ENCODE data around the gene ANKRD17.

Gene ANKRD17

GRCh38 chr4:73156394-73156793 is 102.2 kb downstream of the ANKRD17 start:
- Mint-ChIP-seq H3K4me1 (ENCODE audit: low read depth) (peaks cover 1% of the 10 kb centered on the region), H3K27me3 (no peaks in the 10 kb centered on the region), H3K36me3 (ENCODE audit: low read depth) (peaks cover 76% of the 10 kb centered on the region), H3K9me3 (no peaks in the 10 kb centered on the region), H3K27ac (no peak overlapping the region), H3K4me3 (no peak overlapping the region)
- no peak for DNase-seq

GRCh38 chr4:73152893-73153292 is 105.7 kb downstream of the ANKRD17 start:
- peaks cover 77% of the 10 kb centered on the region for H3K36me3 Mint-ChIP-seq (ENCODE audit: low read depth)

GRCh38 chr4:73142995-73143547 is 115.5 kb downstream of the ANKRD17 start:
- peaks cover 12% of the 10 kb centered on the region for H3K4me1 Mint-ChIP-seq (ENCODE audit: low read depth)
- no peak for DNase-seq
- H3K9me3 Mint-ChIP-seq: no peaks in the 10 kb centered on the region
- peaks cover 90% of the 10 kb centered on the region for H3K36me3 Mint-ChIP-seq (ENCODE audit: low read depth)
- no peak overlapping the region for H3K4me3 Mint-ChIP-seq
- H3K27me3 Mint-ChIP-seq: no peaks in the 10 kb centered on the region
- no peak overlapping the region for H3K27ac Mint-ChIP-seq

More at GRCh38 chr4:73152893-73153292, 105.7 kb downstream of the ANKRD17 start:
- Mint-ChIP-seq H3K27ac (no peak overlapping the region), H3K4me1 (ENCODE audit: low read depth) (no peaks in the 10 kb centered on the region), H3K4me3 (no peak overlapping the region), H3K27me3 (no peaks in the 10 kb centered on the region), H3K9me3 (no peaks in the 10 kb centered on the region)
- no peak for DNase-seq

GRCh38 chr4:73139991-73140390 is 118.6 kb downstream of the ANKRD17 start:
- no peak for DNase-seq

GRCh38 chr4:73139245-73139644 is 119.4 kb downstream of the ANKRD17 start:
- Mint-ChIP-seq H3K36me3 (ENCODE audit: low read depth) (peaks cover 90% of the 10 kb centered on the region), H3K27me3 (no peaks in the 10 kb centered on the region), H3K27ac (peak overlapping the region; percentile 31), H3K9me3 (no peaks in the 10 kb centered on the region), H3K4me3 (no peak overlapping the region), H3K4me1 (ENCODE audit: low read depth) (peaks cover 17% of the 10 kb centered on the region)
- DNase-seq: no peak

More at GRCh38 chr4:73139991-73140390, 118.6 kb downstream of the ANKRD17 start:
- no peak overlapping the region for H3K4me3 Mint-ChIP-seq
- no peaks in the 10 kb centered on the region for H3K9me3 Mint-ChIP-seq
- H3K27ac Mint-ChIP-seq: peak overlapping the region; percentile 31
- H3K36me3 Mint-ChIP-seq (ENCODE audit: low read depth): peaks cover 91% of the 10 kb centered on the region
- peaks cover 17% of the 10 kb centered on the region for H3K4me1 Mint-ChIP-seq (ENCODE audit: low read depth)
- H3K27me3 Mint-ChIP-seq: no peaks in the 10 kb centered on the region

- H3K4me1 Mint-ChIP-seq (ENCODE audit: low read depth): peaks cover 17% of the 10 kb centered on the region
- H3K27ac Mint-ChIP-seq: peak overlapping the region; percentile 26
These were observed 121.5 kb downstream of the ANKRD17 start for GRCh38 chr4:73137121-73137520.

DNA sequence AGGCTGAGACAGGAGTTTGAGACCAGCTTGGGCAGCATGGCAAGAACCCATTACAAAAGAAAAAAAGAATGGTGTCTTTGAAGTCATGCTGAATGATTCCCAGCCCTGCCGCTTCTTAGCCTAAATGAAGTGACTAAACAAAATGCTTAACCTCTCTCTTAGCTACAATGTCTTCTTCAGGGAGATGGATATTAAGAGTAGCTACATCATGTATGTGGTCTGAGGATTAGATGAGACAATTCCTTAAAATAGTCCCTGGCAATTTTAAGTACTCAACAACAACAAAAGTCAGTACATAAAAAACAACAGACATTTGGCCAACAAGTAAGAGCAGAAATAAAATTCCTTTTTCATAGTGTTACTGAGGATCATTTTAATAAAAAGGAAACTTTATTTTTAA is 124.8 kb downstream of the ANKRD17 start:
- Mint-ChIP-seq H3K4me1 (ENCODE audit: low read depth) (peaks cover 8% of the 10 kb centered on the region), H3K9me3 (no peaks in the 10 kb centered on the region), H3K27ac (no peak overlapping the region), H3K4me3 (no peak overlapping the region), H3K27me3 (no peaks in the 10 kb centered on the region), H3K36me3 (ENCODE audit: low read depth) (peaks cover 74% of the 10 kb centered on the region)
- DNase-seq: no peak

More at GRCh38 chr4:73137121-73137520, 121.5 kb downstream of the ANKRD17 start:
- peaks cover 83% of the 10 kb centered on the region for H3K36me3 Mint-ChIP-seq (ENCODE audit: low read depth)
- DNase-seq: no peak
- H3K9me3 Mint-ChIP-seq: no peaks in the 10 kb centered on the region
- no peak overlapping the region for H3K4me3 Mint-ChIP-seq
- no peaks in the 10 kb centered on the region for H3K27me3 Mint-ChIP-seq

DNA sequence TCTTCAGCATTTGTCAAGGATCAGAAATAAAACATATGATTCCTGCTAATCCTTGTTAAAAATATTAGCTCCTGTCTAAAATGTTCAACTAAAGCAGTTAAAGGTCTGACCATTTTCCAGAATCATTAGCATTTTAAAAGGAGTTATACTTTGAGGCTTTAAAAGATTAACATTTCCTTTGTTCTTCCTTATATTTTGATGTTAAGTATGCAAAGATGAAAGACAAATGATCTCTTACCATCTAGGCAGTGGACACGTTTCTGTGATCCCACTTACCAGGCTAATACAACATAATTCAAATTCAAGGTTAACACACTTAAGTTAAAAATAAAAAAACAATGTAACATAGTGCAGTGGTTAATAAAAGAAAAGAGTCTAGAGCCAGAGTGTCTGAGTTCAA is 127.3 kb downstream of the ANKRD17 start:
- peaks cover 73% of the 10 kb centered on the region for H3K36me3 Mint-ChIP-seq (ENCODE audit: low read depth)
- no peak for DNase-seq
- peaks cover 4% of the 10 kb centered on the region for H3K4me1 Mint-ChIP-seq (ENCODE audit: low read depth)
- no peaks in the 10 kb centered on the region for H3K9me3 Mint-ChIP-seq
- no peak overlapping the region for H3K4me3 Mint-ChIP-seq
- peak overlapping the region; percentile 38 for H3K27ac Mint-ChIP-seq
- no peaks in the 10 kb centered on the region for H3K27me3 Mint-ChIP-seq

DNA sequence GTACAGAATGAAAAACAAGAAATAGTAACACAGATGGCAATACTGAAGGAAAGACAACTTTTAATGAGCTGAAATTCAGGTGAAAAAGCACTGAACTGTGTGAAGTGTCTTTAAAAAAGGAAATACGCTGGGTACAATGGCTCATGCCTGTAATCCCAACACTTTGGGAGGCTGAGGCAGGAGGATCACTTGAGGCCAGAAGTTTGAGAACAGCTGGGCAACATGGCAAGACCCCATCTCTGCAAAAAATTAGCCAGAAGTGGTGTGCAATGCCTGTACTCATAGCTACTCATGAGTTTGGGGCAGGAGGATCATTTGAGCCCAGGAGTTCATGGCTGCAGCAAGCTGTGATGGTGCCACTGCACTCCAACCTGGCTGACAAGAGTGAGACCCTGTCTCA is 129.3 kb downstream of the ANKRD17 start:
- Mint-ChIP-seq H3K4me3 (no peak overlapping the region), H3K36me3 (ENCODE audit: low read depth) (peaks cover 75% of the 10 kb centered on the region), H3K9me3 (no peaks in the 10 kb centered on the region), H3K27ac (peak overlapping the region; percentile 33), H3K4me1 (ENCODE audit: low read depth) (peaks cover 4% of the 10 kb centered on the region), H3K27me3 (no peaks in the 10 kb centered on the region)
- no peak for DNase-seq

DNA sequence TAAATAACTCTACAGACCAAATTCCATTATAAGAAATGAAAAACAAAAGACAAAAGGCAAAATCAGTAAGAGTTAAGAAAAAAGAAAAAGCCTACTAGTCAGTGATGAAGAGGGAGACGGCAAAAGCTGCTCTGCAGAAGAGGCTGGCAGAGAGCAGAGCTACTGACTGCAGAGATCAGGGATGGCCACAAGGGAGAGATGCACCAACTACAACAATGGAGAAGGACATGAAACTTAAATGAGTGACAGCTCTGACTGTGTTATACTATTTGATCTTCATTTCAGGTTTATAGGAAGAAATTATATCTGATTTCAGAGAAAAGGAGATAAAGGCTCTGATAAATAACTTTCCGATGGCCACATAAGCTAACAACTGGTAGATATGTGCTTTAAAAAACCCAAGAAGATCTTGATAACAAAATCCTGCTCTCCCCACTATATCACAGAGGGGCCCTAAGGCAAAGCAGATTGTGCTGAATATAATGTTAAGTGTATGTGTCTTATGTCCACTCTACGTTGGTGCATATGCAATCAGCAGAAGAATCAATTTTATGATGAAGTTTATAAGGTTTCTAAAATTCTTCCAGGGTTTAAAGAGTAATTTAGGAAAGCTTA is 130.7 kb downstream of the ANKRD17 start:
- no peak overlapping the region for H3K4me3 Mint-ChIP-seq
- H3K4me1 Mint-ChIP-seq (ENCODE audit: low read depth): peaks cover 4% of the 10 kb centered on the region
- H3K27ac Mint-ChIP-seq: no peak overlapping the region
- H3K36me3 Mint-ChIP-seq (ENCODE audit: low read depth): peaks cover 79% of the 10 kb centered on the region
- no peak for DNase-seq
- H3K27me3 Mint-ChIP-seq: no peaks in the 10 kb centered on the region
- H3K9me3 Mint-ChIP-seq: no peaks in the 10 kb centered on the region

GRCh38 chr4:73109493-73109892 is 149.1 kb downstream of the ANKRD17 start:
- DNase-seq: no peak
- no peaks in the 10 kb centered on the region for H3K9me3 Mint-ChIP-seq

GRCh38 chr4:73104695-73105094 is 153.9 kb downstream of the ANKRD17 start:
- no peaks in the 10 kb centered on the region for H3K27me3 Mint-ChIP-seq
- no peak for DNase-seq
- H3K4me1 Mint-ChIP-seq (ENCODE audit: low read depth): peaks cover 18% of the 10 kb centered on the region
- H3K4me3 Mint-ChIP-seq: no peak overlapping the region
- no peaks in the 10 kb centered on the region for H3K9me3 Mint-ChIP-seq
- H3K36me3 Mint-ChIP-seq (ENCODE audit: low read depth): peaks cover 52% of the 10 kb centered on the region
- peak overlapping the region; percentile 86 for H3K27ac Mint-ChIP-seq

More at GRCh38 chr4:73109493-73109892, 149.1 kb downstream of the ANKRD17 start:
- no peaks in the 10 kb centered on the region for H3K27me3 Mint-ChIP-seq
- H3K4me3 Mint-ChIP-seq: no peak overlapping the region
- peaks cover 14% of the 10 kb centered on the region for H3K4me1 Mint-ChIP-seq (ENCODE audit: low read depth)
- no peak overlapping the region for H3K27ac Mint-ChIP-seq
- peaks cover 36% of the 10 kb centered on the region for H3K36me3 Mint-ChIP-seq (ENCODE audit: low read depth)

DNA sequence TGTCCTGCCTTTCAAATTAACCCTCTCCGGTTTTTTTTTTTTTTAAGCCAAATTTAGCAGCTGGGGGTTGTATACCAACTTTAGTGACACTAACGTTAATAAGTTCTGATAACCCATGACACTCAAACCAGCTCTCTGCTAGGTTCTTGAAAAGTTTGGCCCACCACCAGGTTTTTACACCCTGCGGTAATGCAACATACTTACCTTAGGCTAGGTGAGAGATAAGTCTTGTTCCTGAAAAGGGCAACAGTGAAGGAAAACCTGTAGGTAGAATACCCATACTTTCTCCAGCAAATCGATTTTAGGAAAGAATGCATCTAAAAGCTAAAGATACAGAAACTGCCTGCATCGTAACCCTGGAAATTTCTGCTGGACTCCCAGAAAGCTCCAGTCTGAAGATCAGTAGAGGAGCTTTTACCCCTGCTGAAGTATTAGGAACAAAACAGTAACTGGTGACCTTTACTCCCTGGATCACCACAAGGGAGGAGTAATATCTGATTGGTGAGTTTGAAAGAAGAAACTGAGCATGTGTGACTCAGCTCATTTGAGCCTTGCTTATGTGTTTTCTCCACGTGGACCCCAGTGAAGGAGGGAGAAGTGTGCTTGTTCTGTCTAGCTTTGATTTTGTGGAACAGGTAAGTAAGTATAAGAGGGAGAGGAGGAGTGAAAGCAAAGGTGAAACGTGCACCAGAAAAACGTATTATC is 154.6 kb downstream of the ANKRD17 start:
- no peak for DNase-seq
- no peaks in the 10 kb centered on the region for H3K9me3 Mint-ChIP-seq
- H3K27me3 Mint-ChIP-seq: no peaks in the 10 kb centered on the region
- peaks cover 59% of the 10 kb centered on the region for H3K36me3 Mint-ChIP-seq (ENCODE audit: low read depth)
- peak overlapping the region; percentile 86 for H3K27ac Mint-ChIP-seq
- H3K4me3 Mint-ChIP-seq: no peak overlapping the region
- peaks cover 18% of the 10 kb centered on the region for H3K4me1 Mint-ChIP-seq (ENCODE audit: low read depth)

DNA sequence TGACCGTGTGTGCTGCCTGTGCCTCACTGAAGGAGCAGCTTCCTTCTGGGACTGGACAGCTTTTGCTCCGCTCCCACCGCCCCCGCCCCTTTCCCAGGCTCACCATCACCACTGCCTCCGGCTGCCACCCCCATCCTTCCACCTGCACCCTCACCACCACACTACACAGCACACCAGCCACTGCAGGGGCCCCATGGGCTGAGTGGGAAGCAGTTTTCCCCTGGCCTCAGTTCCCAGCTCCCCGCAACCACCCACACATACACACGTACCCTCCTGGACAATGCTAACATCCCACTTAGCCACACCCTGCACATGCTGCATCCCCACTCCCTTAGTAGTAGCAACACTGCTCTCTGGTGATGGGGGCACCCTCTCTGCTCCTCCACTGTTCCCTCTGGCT is 159.5 kb downstream of the ANKRD17 start:
- no peak for DNase-seq
- Mint-ChIP-seq H3K4me3 (no peak overlapping the region), H3K9me3 (no peaks in the 10 kb centered on the region), H3K27me3 (no peaks in the 10 kb centered on the region), H3K36me3 (ENCODE audit: low read depth) (peaks cover 89% of the 10 kb centered on the region), H3K27ac (peak overlapping the region; percentile 78), H3K4me1 (ENCODE audit: low read depth) (peaks cover 2% of the 10 kb centered on the region)

- Mint-ChIP-seq H3K4me1 (ENCODE audit: low read depth) (no peaks in the 10 kb centered on the region), H3K4me3 (no peak overlapping the region), H3K9me3 (no peaks in the 10 kb centered on the region), H3K36me3 (ENCODE audit: low read depth) (peaks cover 88% of the 10 kb centered on the region), H3K27ac (peak overlapping the region; percentile 78), H3K27me3 (no peaks in the 10 kb centered on the region)
- no peak for DNase-seq
These were observed 159.9 kb downstream of the ANKRD17 start for GRCh38 chr4:73098713-73099112.
